GM18951 (cell line): Measurements from ENCODE around the gene TMPRSS11D.

ENCODE experiments used
- POLR2A ChIP-seq: IDR thresholded peaks from 4 replicates; pipeline ENCODE4 v1.6.1; 2011; ENCODE audit warnings: mild to moderate bottlenecking; ENCODE audit not compliant: insufficient read length, insufficient read depth; ENCODE audit errors: extremely low read depth
- in situ Hi-C: fragments of 300-500 bp; cut with MboI; formaldehyde crosslinking; loops from one replicate; pipeline ENCODE4 v1.12.0; 2022; ENCODE audit warnings: low sequenced_read_pairs, mixed read lengths, inconsistent platforms; ENCODE audit not compliant: unreplicated experiment

Gene TMPRSS11D, protein sequence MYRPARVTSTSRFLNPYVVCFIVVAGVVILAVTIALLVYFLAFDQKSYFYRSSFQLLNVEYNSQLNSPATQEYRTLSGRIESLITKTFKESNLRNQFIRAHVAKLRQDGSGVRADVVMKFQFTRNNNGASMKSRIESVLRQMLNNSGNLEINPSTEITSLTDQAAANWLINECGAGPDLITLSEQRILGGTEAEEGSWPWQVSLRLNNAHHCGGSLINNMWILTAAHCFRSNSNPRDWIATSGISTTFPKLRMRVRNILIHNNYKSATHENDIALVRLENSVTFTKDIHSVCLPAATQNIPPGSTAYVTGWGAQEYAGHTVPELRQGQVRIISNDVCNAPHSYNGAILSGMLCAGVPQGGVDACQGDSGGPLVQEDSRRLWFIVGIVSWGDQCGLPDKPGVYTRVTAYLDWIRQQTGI

DNA sequence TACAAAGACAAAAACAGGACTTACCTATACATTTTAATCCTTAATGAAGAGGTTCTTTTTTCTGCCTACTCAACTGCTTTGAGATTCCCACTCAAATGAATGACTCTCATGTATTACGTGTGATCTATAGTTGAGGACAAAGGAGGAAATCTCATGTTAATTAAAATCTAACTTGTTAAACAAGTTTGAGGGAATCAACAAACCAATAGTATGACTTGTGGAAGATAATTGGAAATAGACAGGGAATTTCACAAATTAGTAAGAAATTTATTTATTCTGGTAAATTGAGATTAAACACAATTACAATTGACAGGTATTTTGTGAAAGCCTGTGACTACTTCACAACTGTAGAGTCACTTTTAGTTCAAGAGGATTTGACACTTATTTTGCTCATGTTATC, at the start of gene TMPRSS11D:
Gene TMPRSS11D (minus strand): TSS at position 101 of the 400 bp plus-strand sequence. CDS start 69 bp downstream, at position 32.
- no peak for TF ChIP-seq POLR2A
- in situ Hi-C loops: no loop called here

DNA sequence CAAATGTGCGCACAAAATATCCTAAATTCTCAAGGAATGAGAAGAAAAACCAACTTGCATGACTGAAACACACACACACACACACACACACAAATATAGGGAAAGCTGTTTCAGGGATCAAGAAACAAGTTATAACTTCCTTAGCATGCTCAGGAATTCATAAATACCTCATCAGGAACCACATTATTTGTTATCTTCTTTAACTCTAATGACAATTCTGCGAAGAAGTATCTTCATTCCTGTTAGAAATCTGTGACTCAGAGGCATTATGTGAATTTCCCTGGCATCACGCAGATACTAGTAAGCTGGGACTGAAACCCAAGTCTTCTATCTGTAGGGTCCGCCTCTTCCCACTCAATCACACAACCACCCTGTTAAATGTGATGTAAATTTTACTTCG, 49.2 kb upstream of the TMPRSS11D start:
- in situ Hi-C loops: no loop called here
- no peak for TF ChIP-seq POLR2A

DNA sequence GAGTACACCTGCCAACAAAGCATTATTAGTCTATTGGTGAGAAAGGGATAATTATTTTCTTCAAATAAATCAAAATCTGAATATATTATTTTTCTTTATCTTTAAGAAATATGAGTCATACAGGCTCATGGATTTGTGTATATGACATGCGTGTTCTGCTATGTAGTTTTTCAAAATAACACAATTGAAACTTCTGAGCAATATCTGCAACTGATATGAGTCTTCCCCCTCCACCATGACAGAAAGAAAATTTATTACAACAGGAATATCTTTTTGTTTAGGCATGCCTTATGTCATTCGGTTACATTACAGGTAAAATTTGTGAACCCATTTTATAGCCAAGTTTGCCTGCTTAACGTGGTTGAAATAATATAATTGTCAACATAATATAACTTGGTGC, 47.5 kb upstream of the TMPRSS11D start:
- no peak for TF ChIP-seq POLR2A
- in situ Hi-C loops: no loop called here

- TF ChIP-seq POLR2A: no peak
- in situ Hi-C loops: no loop called here
These were observed 45.6 kb upstream of the TMPRSS11D start for GRCh38 chr4:67929426-67929825.

GRCh38 chr4:67928546-67928945, 44.7 kb upstream of the TMPRSS11D start:
- in situ Hi-C loops: no loop called here
- TF ChIP-seq POLR2A: no peak

DNA sequence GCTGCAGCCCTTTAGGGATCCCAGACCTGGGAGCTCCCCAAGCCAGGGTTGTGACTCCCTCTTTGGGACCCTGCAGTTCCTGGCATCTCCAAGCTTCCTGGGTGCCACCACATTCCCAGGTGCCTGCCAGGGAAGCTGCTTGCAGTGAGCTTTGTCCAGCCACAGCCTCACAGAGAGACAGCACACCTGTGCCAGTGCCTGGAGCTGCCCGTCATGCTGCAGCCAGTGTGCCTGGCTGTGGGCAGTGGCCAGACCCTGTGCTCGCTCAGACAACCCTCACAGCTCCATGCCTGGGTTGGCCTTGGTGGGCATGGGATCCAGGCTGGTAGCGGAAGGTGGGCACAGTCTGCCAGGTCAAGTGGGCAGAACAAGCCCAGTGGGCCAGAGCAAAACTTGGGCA, 43.4 kb upstream of the TMPRSS11D start:
- in situ Hi-C loops: no loop called here

DNA sequence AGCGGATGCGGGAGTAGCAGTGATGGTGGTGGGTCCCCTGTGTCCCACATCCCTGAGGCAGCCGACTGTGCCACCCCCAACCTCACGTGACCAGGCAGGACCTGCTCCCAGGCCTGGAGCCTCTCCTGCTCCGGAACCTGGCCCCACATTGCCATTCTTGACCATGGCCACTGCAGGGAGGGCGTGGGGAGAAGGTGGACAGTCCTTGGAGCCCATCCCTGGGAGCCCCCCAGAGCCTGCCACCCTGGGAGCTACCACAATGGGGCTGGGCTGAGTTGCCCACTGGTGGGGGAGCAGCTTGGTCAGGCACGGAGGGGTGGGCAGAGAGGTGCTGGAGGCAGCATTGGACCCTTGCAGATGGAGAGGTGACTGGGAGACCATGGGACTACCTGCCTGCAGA, 42.7 kb upstream of the TMPRSS11D start:
- TF ChIP-seq POLR2A: no peak

More for the DNA sequence above, 43.4 kb upstream of the TMPRSS11D start:
- TF ChIP-seq POLR2A: no peak

DNA sequence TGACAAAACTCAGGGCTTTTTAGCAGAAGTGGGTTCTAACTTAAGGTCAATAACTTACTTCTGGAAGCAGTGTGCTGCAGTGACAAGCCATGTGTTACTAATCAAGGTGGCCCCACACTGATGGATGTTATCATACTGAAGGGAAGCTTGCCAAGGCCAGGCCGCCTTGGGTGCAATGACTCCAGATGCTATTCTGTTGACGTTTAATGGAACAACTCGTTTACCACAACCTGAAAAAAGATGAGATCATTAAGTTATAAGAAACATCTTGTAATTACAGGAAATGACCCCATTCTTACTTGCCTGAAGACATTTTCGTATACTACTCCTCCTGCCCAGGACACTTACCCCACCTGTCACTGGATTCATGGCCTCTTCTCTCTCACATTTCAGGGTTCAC, 38.9 kb upstream of the TMPRSS11D start:
- in situ Hi-C loops: loop anchor here (25.0 kb wide), 1 partner anchor 360 kb away; the partner anchor contains the start of gene STAP1
- no peak for TF ChIP-seq POLR2A

More for the DNA sequence above, 42.7 kb upstream of the TMPRSS11D start:
- in situ Hi-C loops: no loop called here

GRCh38 chr4:67918428-67918827, 34.6 kb upstream of the TMPRSS11D start:
- in situ Hi-C loops: loop anchor here (25.0 kb wide), 1 partner anchor 356 kb away; the partner anchor contains the start of gene STAP1
- TF ChIP-seq POLR2A: no peak

- in situ Hi-C loops: loop anchor here (25.0 kb wide), 1 partner anchor 353 kb away; the partner anchor contains the start of gene STAP1
These were observed 31.7 kb upstream of the TMPRSS11D start for GRCh38 chr4:67915400-67915966.

GRCh38 chr4:67912080-67912479, 28.3 kb upstream of the TMPRSS11D start:
- no peak for TF ChIP-seq POLR2A
- in situ Hi-C loops: loop anchor here (25.0 kb wide), 1 partner anchor 350 kb away; the partner anchor contains the start of gene STAP1

More at GRCh38 chr4:67915400-67915966, 31.7 kb upstream of the TMPRSS11D start:
- TF ChIP-seq POLR2A: no peak

GRCh38 chr4:67911638-67912037, 27.8 kb upstream of the TMPRSS11D start:
- in situ Hi-C loops: loop anchor here (25.0 kb wide), 1 partner anchor 349 kb away; the partner anchor contains the start of gene STAP1
- TF ChIP-seq POLR2A: no peak

DNA sequence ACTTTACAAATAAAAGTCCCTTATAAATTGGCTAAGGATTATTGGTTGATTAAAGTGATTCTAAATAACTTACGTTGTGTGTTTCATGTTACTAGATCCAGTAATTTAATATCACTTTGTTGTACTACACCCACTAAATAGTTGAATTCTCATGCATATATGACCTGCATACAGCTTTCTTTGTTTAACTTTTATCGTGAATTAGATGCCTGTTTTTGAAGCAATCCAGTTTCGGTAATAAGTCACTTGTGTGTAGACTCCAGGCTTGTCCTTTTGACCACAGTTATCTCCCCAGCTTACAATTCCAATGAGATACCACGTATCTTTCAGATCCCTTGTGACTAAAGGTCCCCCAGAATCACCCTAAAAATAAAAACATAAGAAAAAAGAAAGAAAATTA, 27.3 kb upstream of the TMPRSS11D start:
- in situ Hi-C loops: loop anchor here (25.0 kb wide), 1 partner anchor 349 kb away; the partner anchor contains the start of gene STAP1
- no peak for TF ChIP-seq POLR2A
